IMR-90 (cell line): ENCODE data around the gene SORCS1. TPM values are rescaled to one million over a fixed set of nuclear protein-coding genes. Genes with fewer than 3 reads are reported as not detected.

Source experiments
- ATAC-seq: fragments of 200-7000 bp; cut with Tn5 transposase; 2 replicates; pipeline ENCODE4 v1.9.1; 2020; ENCODE audit warnings: low read depth, mild to moderate bottlenecking, moderate library complexity
- BruUV-seq: library from RNA; stranded (reverse); fragments of 400-500 nt; replicated peaks from 2 replicates; lab custom pipeline; 2021; lab: Mats Ljungman, UMichigan
- CTCF ChIA-PET: fragments of 300-600 bp; formaldehyde crosslinking; extraction: SDS; loops from one replicate; lab custom pipeline; 2021; ENCODE audit warnings: antibody characterized with exemption; lab: Yijun Ruan, JAX
- POLR2A ChIA-PET: fragments of 300-600 bp; sonication (Branson Sonifier 250); formaldehyde crosslinking; loops from one replicate; lab custom pipeline; 2022; ENCODE audit warnings: antibody characterized with exemption; ENCODE audit not compliant: unreplicated experiment; lab: Charles Lee
- DNase-seq: peaks from one replicate; pipeline ENCODE4 v3.0.0; 2013
- H2AFZ ChIP-seq: replicated peaks from 2 replicates; pipeline ENCODE3; 2013; ENCODE audit warnings: low read length, mild to moderate bottlenecking; ENCODE audit not compliant: poor library complexity
- H2AK5ac ChIP-seq: 2 replicates; pipeline ENCODE4 v1.6.1; 2013; ENCODE audit warnings: low read depth, low read length, inconsistent platforms
- H2AK9ac ChIP-seq: replicated peaks from 2 replicates; pipeline ENCODE3; 2013; ENCODE audit warnings: mild to moderate bottlenecking, low read depth, low read length, moderate library complexity; ENCODE audit not compliant: poor library complexity
- H2BK120ac ChIP-seq: 2 replicates; pipeline ENCODE4 v1.6.1; 2013; ENCODE audit warnings: low read depth, low read length, inconsistent platforms
- H2BK15ac ChIP-seq: 3 replicates; pipeline ENCODE4 v1.6.1; 2013; ENCODE audit warnings: low read depth, low read length, inconsistent platforms
- H2BK20ac ChIP-seq: 2 replicates; pipeline ENCODE4 v1.6.1; 2013; ENCODE audit warnings: low read depth, mild to moderate bottlenecking, inconsistent platforms, low read length, moderate library complexity
- H2BK5ac ChIP-seq: 2 replicates; pipeline ENCODE4 v1.6.1; 2013; ENCODE audit warnings: mild to moderate bottlenecking, low read depth, low read length, inconsistent platforms; ENCODE audit not compliant: poor library complexity, severe bottlenecking
- H3K14ac ChIP-seq: replicated peaks from 2 replicates; pipeline ENCODE4 v1.6.1; 2013; ENCODE audit warnings: low read depth, low read length, inconsistent platforms
- H3K18ac ChIP-seq: 2 replicates; pipeline ENCODE4 v1.6.1; 2013; ENCODE audit warnings: low read depth, low read length, control low read depth
- H3K23ac ChIP-seq: 2 replicates; pipeline ENCODE4 v1.6.1; 2013; ENCODE audit warnings: low read depth, low read length, inconsistent platforms
- H3K27ac ChIP-seq: 2 replicates; pipeline ENCODE4 v1.5.1; 2013; ENCODE audit warnings: mild to moderate bottlenecking, control low read depth, low read length; ENCODE audit not compliant: insufficient read depth
- H3K27me3 ChIP-seq: 2 replicates; pipeline ENCODE4 v1.6.1; 2013; ENCODE audit warnings: low read length; ENCODE audit not compliant: control insufficient read depth, insufficient read depth
- H3K36me3 ChIP-seq: 2 replicates; pipeline ENCODE4 v1.6.1; 2013; ENCODE audit warnings: low read length, mixed read lengths; ENCODE audit not compliant: control insufficient read depth, insufficient read depth
- H3K4ac ChIP-seq: 2 replicates; pipeline ENCODE4 v1.6.1; 2013; ENCODE audit warnings: low read depth, low read length, inconsistent platforms
- H3K4me1 ChIP-seq: 2 replicates; pipeline ENCODE4 v1.6.1; 2013; ENCODE audit warnings: low read length, mixed read lengths; ENCODE audit not compliant: control insufficient read depth, insufficient read depth
- H3K4me2 ChIP-seq: 2 replicates; pipeline ENCODE4 v1.6.1; 2013; ENCODE audit warnings: low read depth, mild to moderate bottlenecking, control low read depth, low read length, moderate library complexity
- H3K4me3 ChIP-seq: 2 replicates; pipeline ENCODE4 v1.5.1; 2013; ENCODE audit warnings: low read depth, mild to moderate bottlenecking, control low read depth, low read length, moderate library complexity; ENCODE audit not compliant: insufficient read depth
- H3K56ac ChIP-seq: 2 replicates; pipeline ENCODE4 v1.6.1; 2013; ENCODE audit warnings: low read length, inconsistent platforms; ENCODE audit not compliant: insufficient read depth; ENCODE audit errors: extremely low read depth
- H3K79me1 ChIP-seq, 2 experiments: 2 replicates each; pipeline ENCODE4 v1.6.1; 2013; ENCODE audit warnings: low read length in 2 of 2, inconsistent platforms in 1 of 2, low read depth in 1 of 2
- H3K9ac ChIP-seq: 2 replicates; pipeline ENCODE4 v1.6.1; 2013; ENCODE audit warnings: low read depth, low read length, control low read depth
- H3K9me1 ChIP-seq: 2 replicates; pipeline ENCODE4 v1.6.1; 2013; ENCODE audit warnings: low read length, inconsistent platforms; ENCODE audit not compliant: insufficient read depth
- H3K9me3 ChIP-seq: 2 replicates; pipeline ENCODE4 v1.6.1; 2013; ENCODE audit warnings: low read length; ENCODE audit not compliant: control insufficient read depth, insufficient read depth
- H4K20me1 ChIP-seq: 2 replicates; pipeline ENCODE4 v1.6.1; 2013; ENCODE audit warnings: low read length, inconsistent platforms; ENCODE audit not compliant: insufficient read depth
- H4K5ac ChIP-seq: 2 replicates; pipeline ENCODE4 v1.6.1; 2013; ENCODE audit warnings: mild to moderate bottlenecking, low read depth, low read length, control low read depth
- H4K8ac ChIP-seq, 2 experiments: 2 replicates each; pipeline ENCODE4 v1.6.1; 2013; ENCODE audit warnings: low read depth in 2 of 2, low read length in 2 of 2, control low read depth in 1 of 2, inconsistent platforms in 1 of 2
- H4K91ac ChIP-seq: 2 replicates; pipeline ENCODE4 v1.6.1; 2013; ENCODE audit warnings: low read depth, low read length, inconsistent platforms; ENCODE audit not compliant: insufficient read depth
- CEBPB ChIP-seq: IDR thresholded peaks from 2 replicates; pipeline ENCODE4 v1.6.1; 2012; ENCODE audit warnings: low read depth, low read length, improper control_type of control experiment
- CHD1 ChIP-seq: IDR thresholded peaks from 2 replicates; pipeline ENCODE4 v1.6.1; 2012; ENCODE audit warnings: low read depth, low read length, improper control_type of control experiment
- CTCF ChIP-seq: conservative IDR thresholded peaks from 2 replicates; pipeline ENCODE4 v1.5.1; 2012; ENCODE audit warnings: mild to moderate bottlenecking, low read depth, low read length, improper control_type of control experiment
- FOS ChIP-seq: fragments of 150-350 bp; IDR thresholded peaks from 2 replicates; pipeline ENCODE4 v1.6.1; 2016; ENCODE audit warnings: low read depth, low read length
- MAFK ChIP-seq: IDR thresholded peaks from 2 replicates; pipeline ENCODE4 v1.6.1; 2012; ENCODE audit warnings: low read depth, low read length, improper control_type of control experiment
- NFE2L2 ChIP-seq: fragments of 150-350 bp; IDR thresholded peaks from 2 replicates; pipeline ENCODE4 v1.6.1; 2016; ENCODE audit warnings: low read depth, mild to moderate bottlenecking, low read length
- USF2 ChIP-seq: fragments of 150-350 bp; IDR thresholded peaks from 2 replicates; pipeline ENCODE4 v1.6.1; 2017; ENCODE audit warnings: mild to moderate bottlenecking, antibody characterized with exemption, low read length, low read depth
- WGBS, 2 experiments: methylation state at CpG; one replicate each; pipeline versions ENCODE4 v1.1.5 to v1.1.7; 2013; ENCODE audit warnings: missing lambda C conversion rate in 2 of 2; ENCODE audit not compliant: insufficient read length in 1 of 2; ENCODE audit errors: extremely low coverage in 2 of 2; 5-methylcytosine and 5-hydroxymethylcytosine counted together
- dilution Hi-C: fragments of 300-500 bp; cut with HindIII; formaldehyde crosslinking; loops from one replicate; pipeline ENCODE4 v1.14.3; 2018; ENCODE audit warnings: low sequenced_read_pairs; ENCODE audit not compliant: unreplicated experiment
- in situ Hi-C: fragments of 300-500 bp; cut with MboI; formaldehyde crosslinking; loops from 3 replicates; pipeline ENCODE4 v1.14.3; 2019; ENCODE audit warnings: low sequenced_read_pairs, inconsistent platforms, mixed read lengths
- intact Hi-C: fragments of 100-400 bp; cut with micrococcal nuclease; formaldehyde crosslinking; loops from 2 replicates; pipeline ENCODE4 v1.10.0; 2022
- polyA plus RNA-seq, 3 experiments: library from polyadenylated mRNA; depleted of rRNA; stranded (reverse); fragments of >200 nt; gene quantifications; 2 replicates each; pipeline ENCODE4 v1.2.3, GENCODE V29; 2012; ENCODE audit warnings: low replicate concordance in 1 of 3
- total RNA-seq: library from RNA; depleted of rRNA; stranded (reverse); fragments of >200 nt; gene quantifications from 2 replicates; pipeline ENCODE4 v1.2.3, GENCODE V29; 2012
- TF ChIP-seq, protein P1 (sequence below): fragments of 150-350 bp; IDR thresholded peaks from 2 replicates; pipeline ENCODE4 v1.6.1; 2016; ENCODE audit warnings: low read depth, mild to moderate bottlenecking, low read length, moderate library complexity, borderline replicate concordance

Gene SORCS1
- total and polyA plus RNA-seq, 2 of the 4 experiments (the other 2 are of a cell fraction) = under 0.01 TPM; not detected in 1

- no peak overlapping the region for H2BK5ac ChIP-seq
- POLR2A ChIA-PET = no interaction called here
- BruUV-seq = no TSS peak
- H2BK15ac ChIP-seq = no peak overlapping the region
- no peaks in the 10 kb centered on the region for H3K36me3 ChIP-seq
- intact Hi-C loops (no loop called here), in situ Hi-C loops (no loop called here), dilution Hi-C loops (no loop called here)
- H3K9me3 ChIP-seq = peaks cover 13% of the 10 kb centered on the region; the same call in 1 of the 2 replicates
- no peaks in the 10 kb centered on the region for H3K79me1 ChIP-seq
- no peaks in the 10 kb centered on the region for H3K4me1 ChIP-seq
- H4K8ac ChIP-seq = no peak overlapping the region
- ATAC-seq = no peak
- no peak overlapping the region for H3K4ac ChIP-seq
- H3K4me2 ChIP-seq = no peak overlapping the region
- no peak overlapping the region for H4K5ac ChIP-seq
- no peak overlapping the region for H3K23ac ChIP-seq
- H3K27ac ChIP-seq = no peak overlapping the region
- H2AFZ ChIP-seq = no peak overlapping the region
- H3K9me1 ChIP-seq = no peaks in the 10 kb centered on the region
- no peak overlapping the region for H3K18ac ChIP-seq
- H2BK120ac ChIP-seq = no peak overlapping the region
- no peak overlapping the region for H3K9ac ChIP-seq
- no peak overlapping the region for H3K56ac ChIP-seq
- H4K91ac ChIP-seq = no peak overlapping the region
- DNase-seq = no peak
- no peaks in the 10 kb centered on the region for H3K27me3 ChIP-seq
- no CpG with 5 or more reads among the region's 2 CpGs for WGBS, 2 experiments
- H3K4me3 ChIP-seq = no peak overlapping the region
- TF ChIP-seq MAFK (no peak), CHD1 (no peak), FOS (no peak), CTCF (no peak), NFE2L2 (no peak), CEBPB (no peak), USF2 (no peak)
- TF ChIP-seq, protein P1, sequence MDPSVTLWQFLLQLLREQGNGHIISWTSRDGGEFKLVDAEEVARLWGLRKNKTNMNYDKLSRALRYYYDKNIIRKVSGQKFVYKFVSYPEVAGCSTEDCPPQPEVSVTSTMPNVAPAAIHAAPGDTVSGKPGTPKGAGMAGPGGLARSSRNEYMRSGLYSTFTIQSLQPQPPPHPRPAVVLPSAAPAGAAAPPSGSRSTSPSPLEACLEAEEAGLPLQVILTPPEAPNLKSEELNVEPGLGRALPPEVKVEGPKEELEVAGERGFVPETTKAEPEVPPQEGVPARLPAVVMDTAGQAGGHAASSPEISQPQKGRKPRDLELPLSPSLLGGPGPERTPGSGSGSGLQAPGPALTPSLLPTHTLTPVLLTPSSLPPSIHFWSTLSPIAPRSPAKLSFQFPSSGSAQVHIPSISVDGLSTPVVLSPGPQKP = no peak
- no peaks in the 10 kb centered on the region for H4K20me1 ChIP-seq
- H3K14ac ChIP-seq = no peak overlapping the region
- CTCF ChIA-PET = no interaction called here
- H2BK20ac ChIP-seq = no peak overlapping the region
- H2AK9ac ChIP-seq = no peak overlapping the region
- H2AK5ac ChIP-seq = no peak overlapping the region
Observed at GRCh38 chr10:106771154-106771553, 393.4 kb downstream of the SORCS1 start.
